ENCODE data around the gene HIVEP3.
A peak's percentile ranks its signal among the peaks of the same experiment; 100 is the strongest.

Gene HIVEP3

GRCh38 chr1:41779360-41779759 is 139.4 kb downstream of the HIVEP3 start:
- no peak for DNase-seq

- DNase-seq, result no peak
Observed at GRCh38 chr1:41777695-41778094, 141.0 kb downstream of the HIVEP3 start.

- DNase-seq, result no peak
Observed at GRCh38 chr1:41776891-41777441, 141.8 kb downstream of the HIVEP3 start.

GRCh38 chr1:41775956-41776585 is 142.7 kb downstream of the HIVEP3 start:
- DNase-seq, result no peak

- DNase-seq, result no peak
Observed at GRCh38 chr1:41774471-41774990, 144.2 kb downstream of the HIVEP3 start.

GRCh38 chr1:41773842-41774241 is 144.9 kb downstream of the HIVEP3 start:
- peak; percentile 43 for DNase-seq

- DNase-seq, result no peak
Observed at GRCh38 chr1:41773144-41773591, 145.6 kb downstream of the HIVEP3 start.

- DNase-seq, result no peak
Observed at GRCh38 chr1:41769068-41769467, 149.7 kb downstream of the HIVEP3 start.

GRCh38 chr1:41768583-41768982 is 150.1 kb downstream of the HIVEP3 start:
- DNase-seq, result no peak

- DNase-seq, result no peak
Observed at GRCh38 chr1:41767534-41768525, 150.9 kb downstream of the HIVEP3 start.

- DNase-seq, result no peak
Observed at GRCh38 chr1:41766546-41766945, 152.2 kb downstream of the HIVEP3 start.

GRCh38 chr1:41766041-41766440 is 152.7 kb downstream of the HIVEP3 start:
- DNase-seq, result no peak

GRCh38 chr1:41765152-41765551 is 153.6 kb downstream of the HIVEP3 start:
- no peak for DNase-seq

GRCh38 chr1:41764656-41765055 is 154.1 kb downstream of the HIVEP3 start:
- no peak for DNase-seq

GRCh38 chr1:41762777-41763176 is 155.9 kb downstream of the HIVEP3 start:
- DNase-seq, result no peak

GRCh38 chr1:41762251-41762650 is 156.5 kb downstream of the HIVEP3 start:
- no peak for DNase-seq

- DNase-seq, result no peak
Observed at GRCh38 chr1:41758904-41759548, 159.7 kb downstream of the HIVEP3 start.

GRCh38 chr1:41758500-41758899 is 160.2 kb downstream of the HIVEP3 start:
- no peak for DNase-seq

- no peak for DNase-seq
Observed at GRCh38 chr1:41754540-41754939, 164.2 kb downstream of the HIVEP3 start.

GRCh38 chr1:41752514-41753170 is 166.1 kb downstream of the HIVEP3 start:
- DNase-seq, result no peak

- DNase-seq, result no peak
Observed at GRCh38 chr1:41751804-41752513, 166.8 kb downstream of the HIVEP3 start.

Measured in NCI-H524 treated with DMSO at 0.1 percent for 48 hours (cell line).